Fibroblast of skin of scalp (primary cell): ENCODE results near the gene SLC8A2.
"Not testable (repeated sequence)": the region's sequence is repeated elsewhere in the genome, so short reads cannot be mapped to it uniquely, and the experiment has no call there.

Experiments used
- DNase-seq: peaks from one replicate; pipeline ENCODE4 v3.0.0-alpha.2; 2013

SLC8A2 gene

GRCh38 chr19:47428177-47428894 lies 43.4 kb downstream of the SLC8A2 start:
- DNase-seq = peak; percentile 100

GRCh38 chr19:47427241-47428176 lies 44.2 kb downstream of the SLC8A2 start:
- peak; percentile 67 for DNase-seq

GRCh38 chr19:47423203-47423882 lies 48.4 kb downstream of the SLC8A2 start:
- DNase-seq = no peak

GRCh38 chr19:47422417-47423163 lies 49.1 kb downstream of the SLC8A2 start:
- DNase-seq = no peak

GRCh38 chr19:47421844-47422395 lies 49.8 kb downstream of the SLC8A2 start:
- DNase-seq = peak; percentile 59

- DNase-seq = no peak
Measured at GRCh38 chr19:47421244-47421786, 50.4 kb downstream of the SLC8A2 start.

- DNase-seq = no peak
Measured at GRCh38 chr19:47419789-47420188, 51.9 kb downstream of the SLC8A2 start.

- no peak for DNase-seq
Measured at GRCh38 chr19:47419030-47419783, 52.5 kb downstream of the SLC8A2 start, which contains the start of gene MEIS3. Gene MEIS3, minus strand, starts transcription at chr19:47419527. Its CDS starts 446 bp downstream, at chr19:47419081.

- no peak for DNase-seq
Measured at GRCh38 chr19:47418692-47419029, 53.0 kb downstream of the SLC8A2 start.

GRCh38 chr19:47417746-47418691 lies 53.7 kb downstream of the SLC8A2 start:
- DNase-seq = no peak

GRCh38 chr19:47417107-47417745 lies 54.5 kb downstream of the SLC8A2 start:
- no peak for DNase-seq

GRCh38 chr19:47416643-47416985 lies 55.1 kb downstream of the SLC8A2 start:
- no peak for DNase-seq

- no peak for DNase-seq
Measured at GRCh38 chr19:47415953-47416642, 55.6 kb downstream of the SLC8A2 start.

GRCh38 chr19:47414469-47414868 lies 57.2 kb downstream of the SLC8A2 start:
- no peak for DNase-seq

GRCh38 chr19:47413941-47414340 lies 57.8 kb downstream of the SLC8A2 start:
- no peak for DNase-seq

GRCh38 chr19:47411696-47412095 lies 60.0 kb downstream of the SLC8A2 start:
- not testable (repeated sequence) for DNase-seq

GRCh38 chr19:47411101-47411500 lies 60.6 kb downstream of the SLC8A2 start:
- no peak for DNase-seq

GRCh38 chr19:47408156-47408938 lies 63.3 kb downstream of the SLC8A2 start:
- no peak for DNase-seq
